GM12873 (cell line): ENCODE data around the gene CHAF1B.

ENCODE experiments used
- TF ChIP-seq, protein P1 (sequence below): IDR thresholded peaks from 2 replicates; pipeline ENCODE4 v1.5.1; 2012; ENCODE audit warnings: low read depth, mild to moderate bottlenecking, moderate library complexity, low read length, control low read depth; ENCODE audit not compliant: insufficient read depth; ENCODE audit errors: missing control alignments

The CHAF1B gene

DNA sequence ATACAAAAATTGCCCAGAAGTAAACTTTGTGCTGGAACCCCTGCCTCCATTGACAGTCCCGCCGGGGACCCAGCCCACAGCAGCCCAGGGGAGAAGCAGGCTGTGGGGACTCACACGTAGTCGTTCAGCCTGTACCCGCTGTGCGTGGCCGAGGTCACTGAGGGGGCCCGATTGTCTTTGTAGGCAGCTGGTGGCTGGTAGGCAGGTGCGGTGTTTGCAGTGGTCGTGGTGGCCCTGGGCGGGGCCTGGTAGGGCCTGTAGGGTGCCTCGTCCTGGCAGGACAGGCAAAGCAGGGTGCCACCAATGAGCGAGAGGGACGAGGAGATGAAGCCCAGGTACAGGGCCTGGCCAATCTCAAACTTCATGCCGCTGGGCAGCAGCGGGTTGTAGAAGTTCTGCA lies 75.7 kb downstream of the CHAF1B start:
- TF ChIP-seq, protein P1, sequence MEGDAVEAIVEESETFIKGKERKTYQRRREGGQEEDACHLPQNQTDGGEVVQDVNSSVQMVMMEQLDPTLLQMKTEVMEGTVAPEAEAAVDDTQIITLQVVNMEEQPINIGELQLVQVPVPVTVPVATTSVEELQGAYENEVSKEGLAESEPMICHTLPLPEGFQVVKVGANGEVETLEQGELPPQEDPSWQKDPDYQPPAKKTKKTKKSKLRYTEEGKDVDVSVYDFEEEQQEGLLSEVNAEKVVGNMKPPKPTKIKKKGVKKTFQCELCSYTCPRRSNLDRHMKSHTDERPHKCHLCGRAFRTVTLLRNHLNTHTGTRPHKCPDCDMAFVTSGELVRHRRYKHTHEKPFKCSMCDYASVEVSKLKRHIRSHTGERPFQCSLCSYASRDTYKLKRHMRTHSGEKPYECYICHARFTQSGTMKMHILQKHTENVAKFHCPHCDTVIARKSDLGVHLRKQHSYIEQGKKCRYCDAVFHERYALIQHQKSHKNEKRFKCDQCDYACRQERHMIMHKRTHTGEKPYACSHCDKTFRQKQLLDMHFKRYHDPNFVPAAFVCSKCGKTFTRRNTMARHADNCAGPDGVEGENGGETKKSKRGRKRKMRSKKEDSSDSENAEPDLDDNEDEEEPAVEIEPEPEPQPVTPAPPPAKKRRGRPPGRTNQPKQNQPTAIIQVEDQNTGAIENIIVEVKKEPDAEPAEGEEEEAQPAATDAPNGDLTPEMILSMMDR = no peak

DNA sequence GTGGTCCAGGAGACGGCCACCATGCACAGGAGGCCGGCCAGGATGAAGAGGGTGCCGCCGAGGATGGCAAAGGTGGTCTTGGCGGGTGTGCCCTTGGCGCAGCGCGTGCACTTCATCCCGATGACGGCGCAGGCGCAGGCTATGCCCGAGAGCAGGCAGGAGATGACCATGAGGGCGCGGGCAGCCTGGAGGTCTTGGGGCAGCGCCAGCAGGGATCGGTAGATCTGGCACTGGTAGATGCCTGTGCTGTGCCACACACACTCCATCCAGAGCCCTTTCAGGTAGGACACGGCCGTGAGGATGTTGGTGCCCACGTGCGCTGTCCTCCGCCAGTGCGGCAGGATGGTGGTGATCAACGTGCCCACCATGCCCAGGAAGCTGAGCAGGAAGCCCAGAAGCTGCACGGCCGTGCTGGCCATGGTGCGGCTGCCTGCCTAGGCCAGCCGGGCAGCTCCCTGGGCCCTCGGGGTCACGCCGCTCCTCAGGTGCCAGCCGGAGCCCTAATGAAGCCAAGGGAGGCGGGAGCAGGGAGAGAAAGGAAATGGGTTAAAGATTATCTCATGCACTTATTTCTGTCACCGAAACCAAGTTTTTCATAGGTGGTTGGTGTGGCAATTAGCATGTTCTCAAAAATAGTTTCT lies 76.2 kb downstream of the CHAF1B start:
- TF ChIP-seq, protein P1 = no peak

DNA sequence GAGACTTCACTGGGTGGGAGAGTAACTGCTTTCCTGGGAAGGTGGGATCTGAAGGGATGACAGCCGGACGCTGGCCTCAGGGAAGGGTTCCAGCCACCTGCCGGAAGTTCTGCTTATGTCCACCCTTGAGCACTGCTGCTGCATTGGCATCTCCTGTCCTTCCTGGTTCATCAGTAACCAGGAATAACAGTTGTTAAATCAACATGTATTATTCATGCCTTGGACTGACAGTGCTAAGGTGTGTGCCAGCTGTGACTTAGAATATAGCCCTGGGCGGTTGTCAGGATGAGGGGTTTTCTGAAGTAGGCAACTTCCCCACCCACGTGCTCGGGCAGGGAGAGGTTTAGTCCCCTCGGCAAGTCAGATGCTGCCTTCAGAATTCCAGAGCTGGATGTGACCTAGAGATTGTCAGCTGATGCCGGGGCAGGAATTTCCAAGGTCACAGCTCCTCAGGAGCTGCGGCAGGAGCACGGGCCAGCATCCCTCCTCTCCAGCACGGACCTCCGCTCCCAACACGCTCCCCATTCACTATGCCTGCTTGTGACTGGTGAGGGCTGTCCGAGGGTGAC lies 76.8 kb downstream of the CHAF1B start:
- TF ChIP-seq, protein P1 = no peak

DNA sequence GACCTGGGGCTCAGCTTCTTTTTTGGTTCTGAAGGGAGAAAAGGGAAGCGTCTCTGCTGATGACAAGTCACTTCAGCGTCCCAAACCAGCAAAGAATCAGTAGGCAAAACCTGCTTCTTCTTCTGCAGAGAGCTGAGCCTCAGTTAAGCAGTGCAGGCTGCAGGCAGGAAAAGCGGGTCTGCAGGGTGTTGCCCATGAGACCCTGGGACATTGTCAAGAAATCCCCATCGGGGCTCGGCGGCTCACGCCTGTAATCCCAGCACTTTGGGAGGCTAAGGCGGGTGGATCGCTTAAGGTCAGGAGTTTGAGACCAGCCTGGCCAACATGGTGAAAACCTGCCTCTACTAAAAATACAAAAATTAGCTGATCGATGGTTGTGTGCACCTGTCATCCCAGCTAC lies 78.0 kb downstream of the CHAF1B start:
- TF ChIP-seq, protein P1 = no peak

DNA sequence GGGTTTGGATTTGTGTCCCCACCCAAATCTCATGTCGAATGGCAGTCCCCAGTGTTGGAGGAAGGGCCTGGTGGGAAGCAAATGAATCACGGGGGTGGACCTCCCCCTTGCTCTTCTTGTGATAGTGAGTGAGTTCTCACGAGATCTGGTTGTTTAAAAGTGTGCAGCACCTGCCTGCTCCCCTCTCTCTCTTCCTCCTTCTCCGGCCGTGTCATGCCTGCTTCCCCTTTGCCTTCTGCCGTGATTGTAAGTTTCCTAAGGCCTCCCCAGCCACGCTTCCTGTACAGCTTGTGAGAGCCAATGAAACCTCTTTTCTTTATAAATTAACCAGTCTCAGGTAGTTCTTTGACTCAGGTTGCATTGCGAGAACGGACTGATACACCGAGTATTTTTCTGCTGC lies 78.8 kb downstream of the CHAF1B start:
- TF ChIP-seq, protein P1 = no peak

DNA sequence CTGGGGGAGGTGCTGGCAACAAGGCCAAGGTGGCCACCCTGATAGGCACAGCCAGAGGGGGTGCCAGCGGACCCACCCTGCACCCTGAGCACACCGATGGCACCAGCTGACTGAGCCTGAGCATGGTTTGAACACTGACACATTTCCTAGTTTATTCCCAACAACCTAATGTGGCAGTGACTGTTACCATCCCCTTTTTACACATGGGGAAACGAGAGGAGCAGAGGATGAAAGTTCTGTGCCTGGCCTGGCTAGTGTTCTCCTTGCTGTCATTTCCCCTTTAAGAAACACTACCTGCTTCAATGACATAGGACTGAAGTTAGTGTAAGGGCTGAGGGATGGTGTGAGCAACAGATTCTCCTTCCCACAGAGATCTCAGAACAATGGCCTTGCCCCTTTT lies 79.4 kb downstream of the CHAF1B start:
- TF ChIP-seq, protein P1 = no peak

DNA sequence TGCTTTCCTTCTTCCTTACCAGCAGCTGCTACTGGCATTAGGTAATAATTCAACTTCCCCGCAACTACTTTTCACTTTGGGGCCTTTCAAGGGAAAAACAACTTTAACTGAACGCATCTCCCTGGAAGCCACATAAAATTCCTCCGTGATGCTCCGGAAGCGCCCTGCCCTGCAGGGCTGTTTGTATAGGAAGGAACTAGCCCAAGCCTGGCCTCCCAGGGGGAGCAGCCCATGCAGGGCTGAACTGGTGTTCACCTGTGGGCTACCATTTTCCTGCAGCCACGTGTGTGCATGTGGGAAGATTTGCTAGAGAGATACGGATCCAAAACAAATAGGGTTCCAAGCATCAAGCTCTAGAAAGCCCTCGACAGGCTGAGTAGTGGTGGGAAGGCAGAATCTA lies 80.3 kb downstream of the CHAF1B start:
- TF ChIP-seq, protein P1 = no peak
